B cell (primary cell): ENCODE data around the gene MYO16. TPM values are rescaled to one million over a fixed set of nuclear protein-coding genes. Genes with fewer than 3 reads are reported as not detected.

Experiments used
- ATAC-seq: fragments of 200-7000 bp; cut with Tn5 transposase; one replicate; pipeline ENCODE4 v1.10.0; 2021; ENCODE audit warnings: low read depth, mild to moderate bottlenecking, moderate number of reproducible peaks, moderate library complexity
- CTCF ChIA-PET: fragments of 350-600 bp; sonication (Branson Sonifier 250); formaldehyde crosslinking; loops from one replicate; lab custom pipeline; 2021; ENCODE audit warnings: antibody characterized with exemption, inconsistent platforms; lab: Charles Lee
- POLR2A ChIA-PET: fragments of 350-600 bp; sonication (Branson Sonifier 250); formaldehyde crosslinking; loops from one replicate; lab custom pipeline; 2021; ENCODE audit warnings: antibody characterized with exemption; lab: Charles Lee
- DNase-seq: peaks from one replicate; pipeline ENCODE4 v3.0.0; 2013
- H2AFZ ChIP-seq: 2 replicates; pipeline ENCODE4 v1.6.1; 2012; ENCODE audit warnings: mild to moderate bottlenecking, low read depth, low read length; ENCODE audit not compliant: insufficient read depth, poor library complexity, severe bottlenecking
- H3K27ac ChIP-seq, 2 donors: 1 replicate in 1 of 2; 2 replicates in 1 of 2; pipeline ENCODE4 v1.5.1; 2012 to 2013; ENCODE audit warnings: low read length in 2 of 2, mild to moderate bottlenecking in 2 of 2, moderate library complexity in 1 of 2
- H3K27me3 ChIP-seq, 4 experiments: fragments of 200-600 bp in 1 of 4; sonication (generic) in 1 of 4; replicated peaks in 1 of 4; 1 replicate in 2 of 4; 2 replicates in 2 of 4; pipeline versions ENCODE4 v1.6.1 to v1.7.0; 2013 to 2016; ENCODE audit warnings: low read length in 3 of 4, mild to moderate bottlenecking in 2 of 4, mixed read lengths in 1 of 4, moderate library complexity in 1 of 4; ENCODE audit not compliant: insufficient read depth in 4 of 4, control insufficient read depth in 3 of 4; ENCODE audit errors: control extremely low read depth in 1 of 4
- H3K36me3 ChIP-seq, 2 experiments: replicated peaks in 1 of 2; 1 replicate in 1 of 2; 2 replicates in 1 of 2; pipeline versions ENCODE4 v1.6.1 to v1.7.1; 2013; ENCODE audit warnings: low read length in 1 of 2; ENCODE audit not compliant: insufficient read depth in 2 of 2, control insufficient read depth in 1 of 2; ENCODE audit errors: control extremely low read depth in 1 of 2, extremely low read depth in 1 of 2
- H3K4me1 ChIP-seq, 2 donors: fragments of 200-600 bp in 1 of 2; sonication (generic) in 1 of 2; 1 replicate in 1 of 2; 2 replicates in 1 of 2; pipeline versions ENCODE4 v1.5.1 to v1.6.1; 2013 to 2017; ENCODE audit warnings: low read length in 2 of 2; ENCODE audit not compliant: control insufficient read depth in 2 of 2, insufficient read depth in 2 of 2
- H3K4me2 ChIP-seq: replicated peaks from 2 replicates; pipeline ENCODE3; 2012; ENCODE audit warnings: mild to moderate bottlenecking, low read depth, low read length; ENCODE audit not compliant: poor library complexity, severe bottlenecking
- H3K4me3 ChIP-seq, 5 experiments: fragments of 200-600 bp in 1 of 5; sonication (generic) in 1 of 5; 1 replicate in 3 of 5; 2 replicates in 2 of 5; pipeline versions ENCODE4 v1.5.1 to v1.7.0; 2011 to 2016; ENCODE audit warnings: low read length in 4 of 5, mild to moderate bottlenecking in 4 of 5, low read depth in 2 of 5, control low read depth in 1 of 5, moderate library complexity in 1 of 5; ENCODE audit not compliant: insufficient read depth in 1 of 5; ENCODE audit errors: control extremely low read depth in 1 of 5, extremely low read depth in 1 of 5
- H3K79me2 ChIP-seq: fragments of 200-600 bp; sonication (generic); one replicate; pipeline ENCODE4 v1.6.0; 2016; ENCODE audit warnings: low read length; ENCODE audit not compliant: control insufficient read depth, insufficient read depth
- H3K9ac ChIP-seq: fragments of 200-600 bp; sonication (generic); 2 replicates; pipeline ENCODE4 v1.6.1; 2017; ENCODE audit warnings: mild to moderate bottlenecking, low read length, moderate library complexity
- H3K9me3 ChIP-seq, 3 donors: one replicate each; pipeline versions ENCODE4 v1.6.1 to v1.7.1; 2013; ENCODE audit warnings: low read length in 2 of 3; ENCODE audit not compliant: control insufficient read depth in 2 of 3, insufficient read depth in 1 of 3; ENCODE audit errors: control extremely low read depth in 1 of 3
- H4K20me1 ChIP-seq: 2 replicates; pipeline ENCODE4 v1.6.0; 2012; ENCODE audit warnings: mild to moderate bottlenecking, low read length; ENCODE audit not compliant: insufficient read depth, control insufficient read depth, poor library complexity, severe bottlenecking
- H3K27ac Mint-ChIP-seq: one replicate; pipeline ENCODE4 v1.8.0; 2021; ENCODE audit warnings: mixed read lengths
- H3K27me3 Mint-ChIP-seq: one replicate; pipeline ENCODE4 v1.8.0; 2021; ENCODE audit warnings: mixed read lengths
- H3K4me1 Mint-ChIP-seq: one replicate; pipeline ENCODE4 v1.8.0; 2021; ENCODE audit warnings: mixed read lengths
- H3K4me3 Mint-ChIP-seq: one replicate; pipeline ENCODE4 v1.8.0; 2021; ENCODE audit warnings: mixed read lengths
- H3K9me3 Mint-ChIP-seq: one replicate; pipeline ENCODE4 v1.8.0; 2022; ENCODE audit warnings: mixed read lengths; ENCODE audit not compliant: insufficient read depth
- CTCF ChIP-seq: fragments of 200-600 bp; IDR thresholded peaks from one replicate; pipeline ENCODE4 v1.8.0; 2022; ENCODE audit warnings: antibody characterized with exemption, mild to moderate bottlenecking
- EZH2 ChIP-seq: IDR thresholded peaks from 2 replicates; pipeline ENCODE4 v1.6.1; 2012; ENCODE audit warnings: borderline replicate concordance, low read depth, mild to moderate bottlenecking, moderate library complexity, low read length; ENCODE audit not compliant: insufficient read depth, poor library complexity, severe bottlenecking
- WGBS: methylation state at CpG from one replicate; pipeline ENCODE4 v1.1.5; 2013; ENCODE audit warnings: missing lambda C conversion rate; ENCODE audit not compliant: insufficient coverage; 5-methylcytosine and 5-hydroxymethylcytosine counted together
- intact Hi-C: fragments of 100-400 bp; cut with micrococcal nuclease; formaldehyde crosslinking; loops from one replicate; pipeline ENCODE4 v1.10.0; 2022
- polyA plus RNA-seq: library from polyadenylated mRNA; depleted of rRNA; stranded (reverse); fragments of >200 nt; gene quantifications from 2 replicates; pipeline ENCODE4 v1.2.3, GENCODE V29; 2012
- total RNA-seq, 2 donors: library from RNA; stranded (reverse); fragments of 120-200 nt in 1 of 2; gene quantifications; 1 replicate in 1 of 2; 2 replicates in 1 of 2; pipeline versions ENCODE4 v1.2.3 to v1.2.4, GENCODE V29; 2013 to 2022

Gene MYO16
- total and polyA plus RNA-seq, 2 donors (not counting 1 experiment from before 2014, with no cell fraction given), result not detected

GRCh38 chr13:109175666-109176065 lies 546.3 kb downstream of the MYO16 start:
- no peaks in the 10 kb centered on the region for H3K4me1 Mint-ChIP-seq
- CTCF ChIA-PET, result no interaction called here
- no peaks in the 10 kb centered on the region for H3K9me3 Mint-ChIP-seq
- Histone ChIP-seq H3K4me2 (no peak overlapping the region), H3K79me2 (no peaks in the 10 kb centered on the region), H3K4me3 (no peak overlapping the region), H3K9me3 (no peaks in the 10 kb centered on the region), H2AFZ (no peak overlapping the region), H3K9ac (no peak overlapping the region), H3K36me3 (no peaks in the 10 kb centered on the region), H3K27ac (no peak overlapping the region), H3K27me3 (no peaks in the 10 kb centered on the region), H3K4me1 (no peaks in the 10 kb centered on the region), H4K20me1 (no peaks in the 10 kb centered on the region)
- TF ChIP-seq EZH2 (no peak), CTCF (no peak)
- ATAC-seq (no peak), DNase-seq (no peak)
- peaks cover 8% of the 10 kb centered on the region for H3K27me3 Mint-ChIP-seq
- 100% methylated on average over 2 of the region's 5 CpGs for WGBS
- POLR2A ChIA-PET, result no interaction called here
- intact Hi-C loops, result no loop called here
- H3K4me3 Mint-ChIP-seq, result no peak overlapping the region
- H3K27ac Mint-ChIP-seq, result no peak overlapping the region

- no peak overlapping the region for H2AFZ ChIP-seq
- no peak overlapping the region for H3K4me3 Mint-ChIP-seq
- H3K9me3 Mint-ChIP-seq, result no peaks in the 10 kb centered on the region
- H3K79me2 ChIP-seq, result no peaks in the 10 kb centered on the region
- H3K4me2 ChIP-seq, result no peak overlapping the region
- ATAC-seq, result no peak
- H3K4me1 Mint-ChIP-seq, result no peaks in the 10 kb centered on the region
- H3K9me3 ChIP-seq, result no peaks in the 10 kb centered on the region
- H3K27ac ChIP-seq, result no peak overlapping the region
- DNase-seq, result no peak
- peaks cover 6% of the 10 kb centered on the region for H3K27me3 Mint-ChIP-seq
- H4K20me1 ChIP-seq, result no peaks in the 10 kb centered on the region
- no peaks in the 10 kb centered on the region for H3K36me3 ChIP-seq
- H3K4me3 ChIP-seq, result no peak overlapping the region
- ChIA-PET CTCF (no interaction called here), POLR2A (no interaction called here)
- H3K4me1 ChIP-seq, result no peaks in the 10 kb centered on the region
- H3K9ac ChIP-seq, result no peak overlapping the region
- TF ChIP-seq CTCF, result no peak
- no peak for TF ChIP-seq EZH2
- no peaks in the 10 kb centered on the region for H3K27me3 ChIP-seq
- intact Hi-C loops, result no loop called here
- H3K27ac Mint-ChIP-seq, result no peak overlapping the region
- WGBS, result 94% methylated on average over 2 of the region's 4 CpGs
These were observed 551.6 kb downstream of the MYO16 start for GRCh38 chr13:109180905-109181425.
